Activated CD4-positive, alpha-beta T cell treated with anti-CD3 and anti-CD28 coated beads, Interleukin-2, amount 10 ng/mL, durations not matched to agents 7 days and 5 days (primary cell): Measurements from ENCODE around the gene TRAIP. TPM values are rescaled to one million over a fixed set of nuclear protein-coding genes. Genes with fewer than 3 reads are reported as not detected.

Source experiments
- CTCF ChIA-PET: fragments of 350-600 bp; sonication (Branson Sonifier 250); formaldehyde crosslinking; loops from one replicate; lab custom pipeline; 2021; ENCODE audit warnings: antibody characterized with exemption; lab: Charles Lee
- POLR2A ChIA-PET: fragments of 350-600 bp; sonication (Branson Sonifier 250); formaldehyde crosslinking; loops from one replicate; lab custom pipeline; 2021; ENCODE audit warnings: antibody characterized with exemption; lab: Charles Lee
- DNase-seq: peaks from one replicate; pipeline ENCODE4 v3.0.0-alpha.2; 2020
- H3K27ac Mint-ChIP-seq: one replicate; pipeline ENCODE4 v1.8.0; 2021; ENCODE audit warnings: mild to moderate bottlenecking, moderate library complexity, mixed read lengths
- H3K27me3 Mint-ChIP-seq: one replicate; pipeline ENCODE4 v1.8.0; 2021; ENCODE audit warnings: mixed read lengths
- H3K36me3 Mint-ChIP-seq: one replicate; pipeline ENCODE4 v1.8.0; 2021; ENCODE audit warnings: low read depth, mixed read lengths
- H3K4me1 Mint-ChIP-seq: one replicate; pipeline ENCODE4 v1.8.0; 2021; ENCODE audit warnings: mixed read lengths
- H3K4me3 Mint-ChIP-seq: one replicate; pipeline ENCODE4 v1.8.0; 2021; ENCODE audit warnings: mild to moderate bottlenecking, moderate library complexity, mixed read lengths
- H3K9me3 Mint-ChIP-seq: one replicate; pipeline ENCODE4 v1.8.0; 2021; ENCODE audit warnings: mixed read lengths
- total RNA-seq, 2 experiments: library from RNA; stranded (reverse); gene quantifications; one replicate each; pipeline ENCODE4 v1.2.3, GENCODE V29; 2021

TRAIP gene
- total RNA-seq, 2 experiments from 2014 or later = 30.9 to 31.0 TPM

DNA sequence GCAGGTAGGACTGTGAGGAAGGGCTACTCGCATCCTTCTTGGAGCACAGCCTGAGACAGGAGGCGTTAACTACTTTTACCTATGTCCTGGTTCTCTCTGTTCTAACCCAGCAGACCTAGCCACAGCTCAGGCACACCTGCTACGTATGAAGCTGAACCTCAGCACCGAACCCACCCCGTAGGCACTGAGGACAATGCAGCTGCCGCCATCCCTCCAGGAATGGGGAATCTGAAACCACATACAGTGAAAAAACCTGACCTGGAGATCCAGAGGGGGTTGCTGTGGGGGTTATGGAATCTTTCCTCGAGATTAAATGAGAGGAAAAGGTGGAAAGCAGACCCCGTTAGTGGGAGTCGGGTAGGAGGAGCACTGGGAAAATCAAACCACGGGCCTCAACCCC lies 32.9 kb upstream of the TRAIP start:
- ChIA-PET CTCF (interaction anchor here (0.6 to 0.9 kb wide), 2 partner anchors 50 to 423 kb away, joined by 3 to 4 read pairs; no protein-coding TSS in a partner anchor), POLR2A (interaction anchor here (0.6 kb wide), 1 partner anchor 1128 kb away, joined by 3 read pairs; no protein-coding TSS in a partner anchor)
- no peak overlapping the region for H3K4me3 Mint-ChIP-seq
- H3K4me1 Mint-ChIP-seq = no peaks in the 10 kb centered on the region
- H3K9me3 Mint-ChIP-seq = no peaks in the 10 kb centered on the region
- H3K27ac Mint-ChIP-seq = no peak overlapping the region
- H3K27me3 Mint-ChIP-seq = no peaks in the 10 kb centered on the region
- no peak for DNase-seq
- H3K36me3 Mint-ChIP-seq = no peaks in the 10 kb centered on the region

DNA sequence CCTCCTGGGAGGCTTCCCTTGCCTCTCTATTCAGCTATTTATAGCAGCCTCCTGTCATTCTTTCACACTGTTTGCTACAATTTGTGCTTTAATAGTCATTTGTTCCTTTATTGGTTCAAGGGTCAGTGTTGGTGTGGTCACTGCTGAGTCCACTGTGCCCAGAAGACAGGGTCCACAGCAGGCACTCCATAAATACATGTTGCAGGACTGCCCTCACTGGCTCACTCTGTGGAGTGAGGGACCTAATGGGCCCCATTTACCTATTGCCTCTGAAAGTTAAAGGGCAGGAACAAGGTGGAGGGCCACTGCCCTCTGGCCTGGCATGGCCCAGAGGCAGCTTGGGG lies 30.5 kb upstream of the TRAIP start:
- H3K27me3 Mint-ChIP-seq = peaks cover 1% of the 10 kb centered on the region
- CTCF ChIA-PET = interaction anchor here (0.6 to 0.9 kb wide), 2 partner anchors 85 to 203 kb away, joined by 3 read pairs; no protein-coding TSS in a partner anchor
- no peaks in the 10 kb centered on the region for H3K9me3 Mint-ChIP-seq
- H3K4me1 Mint-ChIP-seq = no peaks in the 10 kb centered on the region
- H3K27ac Mint-ChIP-seq = no peak overlapping the region
- no peaks in the 10 kb centered on the region for H3K36me3 Mint-ChIP-seq
- no peak for DNase-seq
- no peak overlapping the region for H3K4me3 Mint-ChIP-seq
- POLR2A ChIA-PET = no interaction called here

GRCh38 chr3:49883998-49884397 lies 27.6 kb upstream of the TRAIP start:
- H3K4me1 Mint-ChIP-seq = no peaks in the 10 kb centered on the region
- H3K4me3 Mint-ChIP-seq = no peak overlapping the region
- no peaks in the 10 kb centered on the region for H3K36me3 Mint-ChIP-seq
- H3K27ac Mint-ChIP-seq = no peak overlapping the region
- no peak for DNase-seq
- POLR2A ChIA-PET = no interaction called here
- H3K9me3 Mint-ChIP-seq = no peaks in the 10 kb centered on the region
- CTCF ChIA-PET = interaction anchor here (1.4 kb wide), 1 partner anchor 46 kb away, joined by 3 read pairs; the partner anchor contains the start of gene MON1A
- peaks cover 3% of the 10 kb centered on the region for H3K27me3 Mint-ChIP-seq

DNA sequence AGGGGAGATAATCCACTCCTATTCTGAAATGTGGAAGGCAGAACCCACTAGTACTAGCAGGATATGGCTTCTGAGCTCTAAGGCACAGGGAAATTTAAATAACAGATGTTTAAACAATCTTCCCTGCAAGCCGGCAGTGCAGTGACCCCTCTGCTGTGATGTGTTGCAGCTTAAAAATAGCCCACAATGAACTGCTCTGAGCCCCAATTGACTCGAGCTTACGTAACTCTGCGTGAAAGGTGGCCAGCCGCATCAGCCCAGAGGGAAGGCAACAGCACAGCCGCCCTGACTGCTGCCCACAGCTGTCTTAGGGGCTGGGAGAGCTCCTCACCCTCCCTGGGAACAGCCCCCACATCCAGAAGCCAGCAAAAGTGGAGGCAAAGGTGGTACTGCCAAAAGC lies 25.8 kb upstream of the TRAIP start:
- ChIA-PET CTCF (interaction anchor here (1.1 to 2.0 kb wide), 6 partner anchors 8 to 43 kb away, joined by 3 to 7 read pairs (median 5); partner anchors contain the start of gene MST1R), POLR2A (no interaction called here)
- Mint-ChIP-seq H3K4me1 (no peaks in the 10 kb centered on the region), H3K9me3 (no peaks in the 10 kb centered on the region), H3K27ac (no peak overlapping the region), H3K27me3 (peaks cover 3% of the 10 kb centered on the region), H3K4me3 (no peak overlapping the region), H3K36me3 (no peaks in the 10 kb centered on the region)
- no peak for DNase-seq

DNA sequence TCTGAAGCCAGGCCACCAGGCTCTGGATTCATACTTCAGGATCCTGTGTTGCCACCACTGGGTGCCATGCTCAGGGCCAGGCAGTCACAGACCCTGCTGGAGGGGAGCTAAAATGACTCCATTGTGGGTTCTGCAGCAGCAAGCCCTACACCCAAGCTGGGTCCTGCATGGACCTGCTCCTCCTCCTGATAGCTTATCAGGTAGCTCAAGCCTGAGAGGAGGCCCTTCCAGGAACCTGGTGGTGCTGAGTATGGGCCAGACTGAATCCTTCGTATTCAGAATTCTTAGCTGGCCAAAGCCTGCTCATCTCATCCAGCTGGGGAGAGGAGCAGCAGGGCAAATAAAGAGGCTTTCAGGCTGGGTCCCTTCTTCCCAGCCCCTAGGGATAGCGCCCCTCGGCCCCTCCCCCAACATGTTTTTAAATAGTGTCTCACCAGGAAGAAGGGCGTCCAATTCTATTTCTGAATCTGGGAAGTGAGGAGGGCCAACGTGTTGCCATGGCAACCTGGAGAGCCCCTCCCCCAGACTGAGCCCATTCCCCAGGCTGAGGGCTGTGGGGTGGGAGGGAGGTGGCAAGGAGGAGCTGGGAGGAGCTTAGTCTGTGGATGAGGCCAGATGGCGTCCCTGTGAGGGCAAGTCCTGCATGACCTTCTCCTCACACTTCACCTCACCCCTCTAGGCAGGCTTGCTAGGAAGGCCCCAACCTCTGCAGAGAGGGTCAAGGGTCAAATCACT lies 24.4 kb upstream of the TRAIP start:
- no peak for DNase-seq
- peaks cover 3% of the 10 kb centered on the region for H3K27me3 Mint-ChIP-seq
- POLR2A ChIA-PET = no interaction called here
- H3K27ac Mint-ChIP-seq = no peak overlapping the region
- H3K9me3 Mint-ChIP-seq = no peaks in the 10 kb centered on the region
- no peaks in the 10 kb centered on the region for H3K36me3 Mint-ChIP-seq
- H3K4me3 Mint-ChIP-seq = no peak overlapping the region
- CTCF ChIA-PET = interaction anchor here (0.6 to 2.0 kb wide), 7 partner anchors 13 to 89 kb away, joined by 3 to 6 read pairs (median 5); partner anchors contain the start of gene MST1R
- no peaks in the 10 kb centered on the region for H3K4me1 Mint-ChIP-seq

GRCh38 chr3:49879721-49880120 lies 23.4 kb upstream of the TRAIP start:
- Mint-ChIP-seq H3K36me3 (no peaks in the 10 kb centered on the region), H3K9me3 (no peaks in the 10 kb centered on the region), H3K4me3 (no peak overlapping the region), H3K27me3 (peaks cover 3% of the 10 kb centered on the region), H3K27ac (no peak overlapping the region), H3K4me1 (no peaks in the 10 kb centered on the region)
- no peak for DNase-seq
- POLR2A ChIA-PET = no interaction called here
- CTCF ChIA-PET = interaction anchor here (1.2 to 2.0 kb wide), 4 partner anchors 10 to 77 kb away, joined by 3 to 5 read pairs (median 4); partner anchors contain the start of genes CAMKV and INKA1

- DNase-seq = no peak
- Mint-ChIP-seq H3K9me3 (no peaks in the 10 kb centered on the region), H3K4me1 (no peaks in the 10 kb centered on the region), H3K27me3 (peaks cover 3% of the 10 kb centered on the region), H3K27ac (no peak overlapping the region), H3K4me3 (no peak overlapping the region), H3K36me3 (no peaks in the 10 kb centered on the region)
- ChIA-PET POLR2A (no interaction called here), CTCF (interaction anchor here (1.0 to 1.8 kb wide), 3 partner anchors 9 to 76 kb away, joined by 3 to 4 read pairs (median 3); partner anchors contain the start of genes CAMKV and INKA1)
These were observed 22.3 kb upstream of the TRAIP start for GRCh38 chr3:49878686-49879085.

DNA sequence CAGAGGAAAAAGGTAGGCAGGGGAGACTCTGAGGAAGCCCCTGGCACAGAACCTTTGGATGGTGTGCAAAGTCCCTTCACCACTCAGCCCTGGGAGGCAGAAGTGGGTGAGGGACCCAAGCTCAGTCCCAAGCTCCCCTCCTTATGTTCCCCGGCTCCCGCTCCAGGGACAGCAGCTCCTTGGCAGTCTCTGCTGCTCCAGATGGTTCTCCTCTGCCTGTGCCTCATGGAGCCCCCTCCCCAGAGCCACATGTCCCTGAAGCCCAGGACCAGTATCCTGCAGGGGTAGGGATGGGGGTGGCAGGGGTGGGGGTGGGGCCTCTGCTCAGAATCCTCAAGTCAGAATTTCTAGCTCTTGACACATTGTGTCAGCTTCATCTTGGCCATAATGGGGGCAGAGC lies 21.4 kb upstream of the TRAIP start:
- POLR2A ChIA-PET = interaction anchor here (0.6 kb wide), 1 partner anchor 480 kb away, joined by 3 read pairs; no protein-coding TSS in a partner anchor
- CTCF ChIA-PET = interaction anchor here (1.2 to 1.4 kb wide), 2 partner anchors 38 to 158 kb away, joined by 3 to 6 read pairs; partner anchors contain the start of gene AMIGO3
- no peaks in the 10 kb centered on the region for H3K9me3 Mint-ChIP-seq
- no peak overlapping the region for H3K4me3 Mint-ChIP-seq
- H3K27me3 Mint-ChIP-seq = peaks cover 3% of the 10 kb centered on the region
- H3K27ac Mint-ChIP-seq = no peak overlapping the region
- no peak for DNase-seq
- no peaks in the 10 kb centered on the region for H3K4me1 Mint-ChIP-seq
- H3K36me3 Mint-ChIP-seq = no peaks in the 10 kb centered on the region

DNA sequence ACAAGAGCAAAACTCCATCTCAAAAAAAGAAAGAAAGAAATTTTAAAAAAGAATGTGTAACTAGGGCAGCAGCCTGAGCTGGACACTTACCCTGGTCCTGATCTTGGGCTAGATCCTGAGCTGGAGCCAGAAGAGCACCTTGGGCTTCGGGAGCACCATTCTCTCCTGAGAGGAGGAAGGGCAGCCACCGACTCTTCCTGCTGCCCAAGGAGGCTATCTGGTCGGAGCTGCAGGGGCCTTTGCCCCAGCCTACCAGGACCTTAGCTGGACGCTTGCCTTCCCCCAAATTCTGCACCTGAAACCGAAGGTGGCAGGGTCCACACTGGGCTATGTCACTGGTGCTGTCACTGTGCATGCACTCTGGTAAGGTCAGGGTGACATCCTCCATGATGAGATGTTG lies 20.2 kb upstream of the TRAIP start:
- Mint-ChIP-seq H3K27me3 (peaks cover under 1% of the 10 kb centered on the region), H3K27ac (no peak overlapping the region), H3K36me3 (no peaks in the 10 kb centered on the region), H3K9me3 (no peaks in the 10 kb centered on the region), H3K4me1 (no peaks in the 10 kb centered on the region), H3K4me3 (no peak overlapping the region)
- CTCF ChIA-PET = interaction anchor here (1.2 to 1.4 kb wide), 2 partner anchors 37 to 157 kb away, joined by 3 to 6 read pairs; partner anchors contain the start of gene AMIGO3
- DNase-seq = no peak
- POLR2A ChIA-PET = no interaction called here

GRCh38 chr3:49873623-49874022 lies 17.3 kb upstream of the TRAIP start:
- H3K27ac Mint-ChIP-seq = no peak overlapping the region
- H3K4me1 Mint-ChIP-seq = no peaks in the 10 kb centered on the region
- ChIA-PET CTCF (interaction anchor here (0.8 to 1.5 kb wide), 2 partner anchors 9 to 16 kb away, joined by 3 read pairs; no protein-coding TSS in a partner anchor), POLR2A (no interaction called here)
- no peaks in the 10 kb centered on the region for H3K9me3 Mint-ChIP-seq
- no peak overlapping the region for H3K4me3 Mint-ChIP-seq
- peaks cover 20% of the 10 kb centered on the region for H3K27me3 Mint-ChIP-seq
- no peak for DNase-seq
- H3K36me3 Mint-ChIP-seq = no peaks in the 10 kb centered on the region

- DNase-seq = peak; percentile 15
- POLR2A ChIA-PET = no interaction called here
These were observed 16.5 kb upstream of the TRAIP start for GRCh38 chr3:49872801-49873281.

GRCh38 chr3:49871531-49872153 lies 15.3 kb upstream of the TRAIP start:
- Mint-ChIP-seq H3K36me3 (no peaks in the 10 kb centered on the region), H3K9me3 (no peaks in the 10 kb centered on the region), H3K4me3 (no peak overlapping the region), H3K4me1 (peaks cover 1% of the 10 kb centered on the region), H3K27me3 (peaks cover 38% of the 10 kb centered on the region), H3K27ac (no peak overlapping the region)
- CTCF ChIA-PET = interaction anchor here (0.5 to 2.1 kb wide), 3 partner anchors 14 to 68 kb away, joined by 3 to 4 read pairs (median 4); partner anchors contain the start of gene INKA1
- DNase-seq = no peak
- POLR2A ChIA-PET = no interaction called here

More at GRCh38 chr3:49872801-49873281, 16.5 kb upstream of the TRAIP start:
- Mint-ChIP-seq H3K27me3 (peaks cover 28% of the 10 kb centered on the region), H3K27ac (no peak overlapping the region), H3K4me3 (no peak overlapping the region), H3K9me3 (no peaks in the 10 kb centered on the region), H3K4me1 (peaks cover 1% of the 10 kb centered on the region), H3K36me3 (no peaks in the 10 kb centered on the region)
- CTCF ChIA-PET = interaction anchor here (0.8 to 2.1 kb wide), 2 partner anchors 12 to 15 kb away, joined by 3 to 4 read pairs; no protein-coding TSS in a partner anchor
